IMR-90 (cell line): ENCODE measurements around the gene NFX1. TPM values are rescaled to one million over a fixed set of nuclear protein-coding genes. Genes with fewer than 3 reads are reported as not detected.

Source experiments
- ATAC-seq: fragments of 200-7000 bp; cut with Tn5 transposase; 2 replicates; pipeline ENCODE4 v1.9.1; 2020; ENCODE audit warnings: low read depth, mild to moderate bottlenecking, moderate library complexity
- BruUV-seq: library from RNA; stranded (reverse); fragments of 400-500 nt; replicated peaks from 2 replicates; lab custom pipeline; 2021; lab: Mats Ljungman, UMichigan
- CTCF ChIA-PET: fragments of 300-600 bp; formaldehyde crosslinking; extraction: SDS; loops from one replicate; lab custom pipeline; 2021; ENCODE audit warnings: antibody characterized with exemption; lab: Yijun Ruan, JAX
- POLR2A ChIA-PET: fragments of 300-600 bp; sonication (Branson Sonifier 250); formaldehyde crosslinking; loops from one replicate; lab custom pipeline; 2022; ENCODE audit warnings: antibody characterized with exemption; ENCODE audit not compliant: unreplicated experiment; lab: Charles Lee
- DNase-seq: peaks from one replicate; pipeline ENCODE4 v3.0.0; 2013
- H2AFZ ChIP-seq: replicated peaks from 2 replicates; pipeline ENCODE3; 2013; ENCODE audit warnings: low read length, mild to moderate bottlenecking; ENCODE audit not compliant: poor library complexity
- H2AK5ac ChIP-seq: 2 replicates; pipeline ENCODE4 v1.6.1; 2013; ENCODE audit warnings: low read depth, low read length, inconsistent platforms
- H2AK9ac ChIP-seq: replicated peaks from 2 replicates; pipeline ENCODE3; 2013; ENCODE audit warnings: mild to moderate bottlenecking, low read depth, low read length, moderate library complexity; ENCODE audit not compliant: poor library complexity
- H2BK120ac ChIP-seq: 2 replicates; pipeline ENCODE4 v1.6.1; 2013; ENCODE audit warnings: low read depth, low read length, inconsistent platforms
- H2BK15ac ChIP-seq: 3 replicates; pipeline ENCODE4 v1.6.1; 2013; ENCODE audit warnings: low read depth, low read length, inconsistent platforms
- H2BK20ac ChIP-seq: 2 replicates; pipeline ENCODE4 v1.6.1; 2013; ENCODE audit warnings: low read depth, mild to moderate bottlenecking, inconsistent platforms, low read length, moderate library complexity
- H2BK5ac ChIP-seq: 2 replicates; pipeline ENCODE4 v1.6.1; 2013; ENCODE audit warnings: mild to moderate bottlenecking, low read depth, low read length, inconsistent platforms; ENCODE audit not compliant: poor library complexity, severe bottlenecking
- H3K14ac ChIP-seq: replicated peaks from 2 replicates; pipeline ENCODE4 v1.6.1; 2013; ENCODE audit warnings: low read depth, low read length, inconsistent platforms
- H3K18ac ChIP-seq: 2 replicates; pipeline ENCODE4 v1.6.1; 2013; ENCODE audit warnings: low read depth, low read length, control low read depth
- H3K23ac ChIP-seq: 2 replicates; pipeline ENCODE4 v1.6.1; 2013; ENCODE audit warnings: low read depth, low read length, inconsistent platforms
- H3K27ac ChIP-seq: 2 replicates; pipeline ENCODE4 v1.5.1; 2013; ENCODE audit warnings: mild to moderate bottlenecking, control low read depth, low read length; ENCODE audit not compliant: insufficient read depth
- H3K27me3 ChIP-seq: 2 replicates; pipeline ENCODE4 v1.6.1; 2013; ENCODE audit warnings: low read length; ENCODE audit not compliant: control insufficient read depth, insufficient read depth
- H3K36me3 ChIP-seq: 2 replicates; pipeline ENCODE4 v1.6.1; 2013; ENCODE audit warnings: low read length, mixed read lengths; ENCODE audit not compliant: control insufficient read depth, insufficient read depth
- H3K4ac ChIP-seq: 2 replicates; pipeline ENCODE4 v1.6.1; 2013; ENCODE audit warnings: low read depth, low read length, inconsistent platforms
- H3K4me1 ChIP-seq: 2 replicates; pipeline ENCODE4 v1.6.1; 2013; ENCODE audit warnings: low read length, mixed read lengths; ENCODE audit not compliant: control insufficient read depth, insufficient read depth
- H3K4me2 ChIP-seq: 2 replicates; pipeline ENCODE4 v1.6.1; 2013; ENCODE audit warnings: low read depth, mild to moderate bottlenecking, control low read depth, low read length, moderate library complexity
- H3K4me3 ChIP-seq: 2 replicates; pipeline ENCODE4 v1.5.1; 2013; ENCODE audit warnings: low read depth, mild to moderate bottlenecking, control low read depth, low read length, moderate library complexity; ENCODE audit not compliant: insufficient read depth
- H3K56ac ChIP-seq: 2 replicates; pipeline ENCODE4 v1.6.1; 2013; ENCODE audit warnings: low read length, inconsistent platforms; ENCODE audit not compliant: insufficient read depth; ENCODE audit errors: extremely low read depth
- H3K79me1 ChIP-seq, 2 experiments: 2 replicates each; pipeline ENCODE4 v1.6.1; 2013; ENCODE audit warnings: low read length in 2 of 2, inconsistent platforms in 1 of 2, low read depth in 1 of 2
- H3K9ac ChIP-seq: 2 replicates; pipeline ENCODE4 v1.6.1; 2013; ENCODE audit warnings: low read depth, low read length, control low read depth
- H3K9me1 ChIP-seq: 2 replicates; pipeline ENCODE4 v1.6.1; 2013; ENCODE audit warnings: low read length, inconsistent platforms; ENCODE audit not compliant: insufficient read depth
- H3K9me3 ChIP-seq: 2 replicates; pipeline ENCODE4 v1.6.1; 2013; ENCODE audit warnings: low read length; ENCODE audit not compliant: control insufficient read depth, insufficient read depth
- H4K20me1 ChIP-seq: 2 replicates; pipeline ENCODE4 v1.6.1; 2013; ENCODE audit warnings: low read length, inconsistent platforms; ENCODE audit not compliant: insufficient read depth
- H4K5ac ChIP-seq: 2 replicates; pipeline ENCODE4 v1.6.1; 2013; ENCODE audit warnings: mild to moderate bottlenecking, low read depth, low read length, control low read depth
- H4K8ac ChIP-seq, 2 experiments: 2 replicates each; pipeline ENCODE4 v1.6.1; 2013; ENCODE audit warnings: low read depth in 2 of 2, low read length in 2 of 2, control low read depth in 1 of 2, inconsistent platforms in 1 of 2
- H4K91ac ChIP-seq: 2 replicates; pipeline ENCODE4 v1.6.1; 2013; ENCODE audit warnings: low read depth, low read length, inconsistent platforms; ENCODE audit not compliant: insufficient read depth
- CEBPB ChIP-seq: IDR thresholded peaks from 2 replicates; pipeline ENCODE4 v1.6.1; 2012; ENCODE audit warnings: low read depth, low read length, improper control_type of control experiment
- CHD1 ChIP-seq: IDR thresholded peaks from 2 replicates; pipeline ENCODE4 v1.6.1; 2012; ENCODE audit warnings: low read depth, low read length, improper control_type of control experiment
- CTCF ChIP-seq: conservative IDR thresholded peaks from 2 replicates; pipeline ENCODE4 v1.5.1; 2012; ENCODE audit warnings: mild to moderate bottlenecking, low read depth, low read length, improper control_type of control experiment
- ELK1 ChIP-seq: fragments of 150-350 bp; IDR thresholded peaks from 2 replicates; pipeline ENCODE4 v1.6.1; 2016; ENCODE audit warnings: low read depth, mild to moderate bottlenecking, low read length, moderate library complexity, borderline replicate concordance
- FOS ChIP-seq: fragments of 150-350 bp; IDR thresholded peaks from 2 replicates; pipeline ENCODE4 v1.6.1; 2016; ENCODE audit warnings: low read depth, low read length
- MAFK ChIP-seq: IDR thresholded peaks from 2 replicates; pipeline ENCODE4 v1.6.1; 2012; ENCODE audit warnings: low read depth, low read length, improper control_type of control experiment
- MAZ ChIP-seq: IDR thresholded peaks from 2 replicates; pipeline ENCODE4 v1.6.1; 2012; ENCODE audit warnings: low read depth, mild to moderate bottlenecking, low read length, improper control_type of control experiment, moderate library complexity, borderline replicate concordance
- MXI1 ChIP-seq: IDR thresholded peaks from 2 replicates; pipeline ENCODE4 v1.6.1; 2012; ENCODE audit warnings: low read depth, mild to moderate bottlenecking, low read length, moderate library complexity, borderline replicate concordance
- NFE2L2 ChIP-seq: fragments of 150-350 bp; IDR thresholded peaks from 2 replicates; pipeline ENCODE4 v1.6.1; 2016; ENCODE audit warnings: low read depth, mild to moderate bottlenecking, low read length
- POLR2A ChIP-seq: IDR thresholded peaks from 2 replicates; pipeline ENCODE4 v1.6.1; 2012; ENCODE audit warnings: mild to moderate bottlenecking, low read depth, low read length
- RAD21 ChIP-seq: IDR thresholded peaks from 2 replicates; pipeline ENCODE4 v1.6.1; 2012; ENCODE audit warnings: low read length, improper control_type of control experiment
- RCOR1 ChIP-seq: IDR thresholded peaks from 2 replicates; pipeline ENCODE4 v1.6.1; 2012; ENCODE audit warnings: mild to moderate bottlenecking, low read length, improper control_type of control experiment; ENCODE audit not compliant: insufficient replicate concordance
- RFX5 ChIP-seq: IDR thresholded peaks from 2 replicates; pipeline ENCODE4 v1.8.0; 2012; ENCODE audit warnings: low read depth, mild to moderate bottlenecking, low read length, moderate library complexity
- SMC3 ChIP-seq: fragments of 150-350 bp; IDR thresholded peaks from 2 replicates; pipeline ENCODE4 v1.6.1; 2016; ENCODE audit warnings: low read depth, mild to moderate bottlenecking, antibody characterized with exemption, low read length, moderate library complexity
- WGBS, 2 experiments: methylation state at CpG; one replicate each; pipeline versions ENCODE4 v1.1.5 to v1.1.7; 2013; ENCODE audit warnings: missing lambda C conversion rate in 2 of 2; ENCODE audit not compliant: insufficient read length in 1 of 2; ENCODE audit errors: extremely low coverage in 2 of 2; 5-methylcytosine and 5-hydroxymethylcytosine counted together
- dilution Hi-C: fragments of 300-500 bp; cut with HindIII; formaldehyde crosslinking; loops from one replicate; pipeline ENCODE4 v1.14.3; 2018; ENCODE audit warnings: low sequenced_read_pairs; ENCODE audit not compliant: unreplicated experiment
- in situ Hi-C: fragments of 300-500 bp; cut with MboI; formaldehyde crosslinking; loops from 3 replicates; pipeline ENCODE4 v1.14.3; 2019; ENCODE audit warnings: low sequenced_read_pairs, inconsistent platforms, mixed read lengths
- intact Hi-C: fragments of 100-400 bp; cut with micrococcal nuclease; formaldehyde crosslinking; loops from 2 replicates; pipeline ENCODE4 v1.10.0; 2022
- polyA plus RNA-seq, 3 experiments: library from polyadenylated mRNA; depleted of rRNA; stranded (reverse); fragments of >200 nt; gene quantifications; 2 replicates each; pipeline ENCODE4 v1.2.3, GENCODE V29; 2012; ENCODE audit warnings: low replicate concordance in 1 of 3
- total RNA-seq: library from RNA; depleted of rRNA; stranded (reverse); fragments of >200 nt; gene quantifications from 2 replicates; pipeline ENCODE4 v1.2.3, GENCODE V29; 2012
- TF ChIP-seq, protein P1 (sequence below): fragments of 150-350 bp; IDR thresholded peaks from 2 replicates; pipeline ENCODE4 v1.6.1; 2017; ENCODE audit warnings: mild to moderate bottlenecking, antibody characterized with exemption, low read length, low read depth

NFX1 gene
- total and polyA plus RNA-seq, 2 of the 4 experiments (the other 2 are of a cell fraction): 27.0 to 36.0 TPM

GRCh38 chr9:33374634-33375237 is 84.4 kb downstream of the NFX1 start:
- Histone ChIP-seq H4K91ac (no peak overlapping the region), H3K9me1 (no peaks in the 10 kb centered on the region), H3K27ac (no peak overlapping the region), H2AFZ (peak overlapping the region; percentile 67), H3K27me3 (no peaks in the 10 kb centered on the region), H3K9ac (no peak overlapping the region), H3K9me3 (no peaks in the 10 kb centered on the region), H3K4me3 (no peak overlapping the region), H3K18ac (no peak overlapping the region), H3K4me1 (0 out of 2 replicates have a peak, but pooled peaks cover 2% of the 10 kb centered on the region), H3K23ac (no peak overlapping the region), H3K4me2 (no peak overlapping the region), H4K8ac (0 out of 4 replicates have a peak overlapping the region, but pooled peaks of 1 of the 2 experiments have one; percentile 29), H3K79me1 (no peaks in the 10 kb centered on the region), H3K36me3 (peaks cover 18% of the 10 kb centered on the region), H2BK15ac (no peak overlapping the region), H3K4ac (no peak overlapping the region), H2BK5ac (no peak overlapping the region), H4K20me1 (no peaks in the 10 kb centered on the region), H2BK20ac (peak overlapping the region; percentile 21; the same call in 1 of the 2 replicates), H3K14ac (no peak overlapping the region), H2AK5ac (no peak overlapping the region), H2AK9ac (peak overlapping the region; percentile 66), H2BK120ac (no peak overlapping the region), H3K56ac (no peak overlapping the region), H4K5ac (no peak overlapping the region)
- intact Hi-C loops: loop anchor here (1.0 kb wide), 3 partner anchors 41 to 92 kb away; no protein-coding TSS in a partner anchor
- dilution Hi-C loops: no loop called here
- ATAC-seq: peak; percentile 94
- in situ Hi-C loops: loop anchor here (5.0 kb wide), 1 partner anchor 93 kb away; no protein-coding TSS in a partner anchor
- BruUV-seq: no TSS peak
- CTCF ChIA-PET: interaction anchor here (0.5 to 2.1 kb wide), 14 partner anchors 15 to 114 kb away, joined by 3 to 14 read pairs (median 4); partner anchors contain the start of genes AQP3, NFX1 and NOL6
- DNase-seq: peak; percentile 74
- POLR2A ChIA-PET: interaction anchor here (0.7 kb wide), 1 partner anchor 348 kb away, joined by 3 read pairs; no protein-coding TSS in a partner anchor
- 93% methylated on average over 3 of the region's 6 CpGs; no CpG with 5 or more reads in 1 of the 2 experiments for WGBS, 2 experiments
- TF ChIP-seq FOS (no peak), RCOR1 (no peak), MXI1 (no peak), POLR2A (no peak), ELK1 (no peak), RFX5 (no peak), MAZ (peak; percentile 75), RAD21 (peak; percentile 86), SMC3 (peak; percentile 80), CTCF (peak; percentile 89), MAFK (no peak), NFE2L2 (no peak), CEBPB (no peak), CHD1 (no peak)
- TF ChIP-seq, protein P1, sequence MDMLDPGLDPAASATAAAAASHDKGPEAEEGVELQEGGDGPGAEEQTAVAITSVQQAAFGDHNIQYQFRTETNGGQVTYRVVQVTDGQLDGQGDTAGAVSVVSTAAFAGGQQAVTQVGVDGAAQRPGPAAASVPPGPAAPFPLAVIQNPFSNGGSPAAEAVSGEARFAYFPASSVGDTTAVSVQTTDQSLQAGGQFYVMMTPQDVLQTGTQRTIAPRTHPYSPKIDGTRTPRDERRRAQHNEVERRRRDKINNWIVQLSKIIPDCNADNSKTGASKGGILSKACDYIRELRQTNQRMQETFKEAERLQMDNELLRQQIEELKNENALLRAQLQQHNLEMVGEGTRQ: no peak
